GM21717 (cell line): ENCODE measurements around the gene RGS19.

Source experiments
- ATAC-seq: cut with Tn5 transposase; IDR thresholded peaks from one replicate; pipeline ENCODE4 v1.9.1; 2021; ENCODE audit warnings: mild to moderate bottlenecking, moderate library complexity; ENCODE audit not compliant: unreplicated experiment

RGS19 gene

GRCh38 chr20:64037498-64038213, 41.7 kb downstream of the RGS19 start:
- ATAC-seq = no peak

GRCh38 chr20:64037199-64037497, 42.2 kb downstream of the RGS19 start:
- no peak for ATAC-seq

DNA sequence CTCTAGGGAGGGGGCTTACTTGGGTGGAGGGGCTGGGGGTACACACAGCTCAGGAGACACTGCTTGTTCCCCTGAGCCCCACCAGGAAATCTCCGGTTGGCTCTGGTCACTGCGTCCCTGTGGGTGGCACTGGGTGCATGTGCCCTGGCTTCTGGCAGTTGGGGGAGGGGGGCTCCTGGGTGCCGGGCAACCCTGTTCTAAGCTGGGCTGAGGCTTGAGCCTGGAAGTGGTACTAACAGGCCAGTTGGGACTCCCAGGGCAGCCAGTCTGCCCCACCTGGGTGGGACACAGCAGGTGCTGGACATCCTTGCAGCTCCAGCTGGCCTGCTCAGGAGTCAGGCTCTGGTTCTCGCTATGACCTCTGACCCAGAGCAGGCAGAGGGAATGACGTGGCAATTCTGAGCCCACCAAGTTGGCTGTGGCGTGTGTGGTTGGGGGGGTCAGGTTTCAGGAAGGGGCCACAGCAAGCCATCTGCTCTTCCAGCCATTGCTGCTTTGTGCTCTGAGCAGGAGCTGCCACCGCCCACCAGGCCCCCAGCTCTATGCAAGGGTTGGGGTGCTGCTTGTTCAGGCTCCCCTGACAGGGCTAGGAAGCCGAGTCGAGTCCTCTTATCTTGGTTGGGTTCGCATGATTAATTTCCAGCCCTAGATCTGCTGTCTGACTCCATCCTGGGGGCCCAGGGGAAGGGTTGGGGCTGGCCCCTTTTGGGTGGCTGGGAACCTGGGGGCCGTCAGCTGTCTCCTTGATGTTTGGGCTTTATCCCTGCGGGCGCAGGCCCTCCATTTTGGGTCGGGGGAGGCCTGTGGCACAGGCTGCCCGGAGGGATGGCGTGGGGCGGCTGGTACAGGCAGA, 42.7 kb downstream of the RGS19 start:
- no peak for ATAC-seq

GRCh38 chr20:64035933-64036345, 43.4 kb downstream of the RGS19 start, which contains the start of gene C20orf204:
TSS of gene C20orf204 (plus strand) at chr20:64036182. CDS start at chr20:64036324, 142 bp downstream.
- ATAC-seq = no peak

DNA sequence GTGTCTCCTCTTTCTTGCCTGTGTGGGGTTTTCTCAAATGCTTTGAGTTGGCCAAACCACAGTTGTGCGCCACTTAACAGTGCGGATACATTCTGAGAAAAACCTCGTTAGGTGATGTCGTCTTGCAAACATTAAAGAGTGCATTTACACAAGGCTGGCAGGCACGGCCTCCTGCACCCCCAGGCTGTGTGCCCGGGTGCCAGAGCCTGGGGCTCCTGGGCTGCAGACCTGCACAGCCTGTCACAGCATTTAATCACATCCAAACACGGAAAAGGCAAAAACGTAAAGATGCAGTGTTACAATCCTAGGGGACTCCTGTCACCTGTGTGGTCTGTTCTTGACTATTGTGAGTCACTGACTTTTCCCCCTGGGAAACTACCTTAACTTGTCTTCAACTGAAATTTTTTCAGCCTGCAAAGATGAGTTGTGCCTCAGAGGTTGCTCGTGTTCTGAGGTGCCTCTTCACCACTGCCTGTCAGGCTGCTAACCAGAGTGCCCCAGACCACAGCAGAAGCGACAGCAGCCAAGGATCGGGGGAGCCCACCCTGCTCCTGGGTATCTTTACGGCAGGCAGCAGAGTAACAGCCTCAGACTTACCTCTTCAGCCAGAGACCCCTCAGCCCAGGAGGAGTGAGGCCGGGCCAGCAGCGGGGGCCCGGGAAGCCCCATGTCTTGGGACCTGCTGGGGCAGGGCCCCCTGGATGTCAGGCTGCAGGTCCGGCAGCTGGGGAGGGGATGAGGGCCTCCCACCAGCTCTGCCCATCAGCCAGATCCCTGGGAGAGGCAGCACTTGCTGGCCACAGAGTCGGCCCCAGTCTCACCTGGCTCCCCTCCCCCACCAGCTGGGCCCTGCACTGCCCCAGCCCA, 44.0 kb downstream of the RGS19 start:
- ATAC-seq = no peak

DNA sequence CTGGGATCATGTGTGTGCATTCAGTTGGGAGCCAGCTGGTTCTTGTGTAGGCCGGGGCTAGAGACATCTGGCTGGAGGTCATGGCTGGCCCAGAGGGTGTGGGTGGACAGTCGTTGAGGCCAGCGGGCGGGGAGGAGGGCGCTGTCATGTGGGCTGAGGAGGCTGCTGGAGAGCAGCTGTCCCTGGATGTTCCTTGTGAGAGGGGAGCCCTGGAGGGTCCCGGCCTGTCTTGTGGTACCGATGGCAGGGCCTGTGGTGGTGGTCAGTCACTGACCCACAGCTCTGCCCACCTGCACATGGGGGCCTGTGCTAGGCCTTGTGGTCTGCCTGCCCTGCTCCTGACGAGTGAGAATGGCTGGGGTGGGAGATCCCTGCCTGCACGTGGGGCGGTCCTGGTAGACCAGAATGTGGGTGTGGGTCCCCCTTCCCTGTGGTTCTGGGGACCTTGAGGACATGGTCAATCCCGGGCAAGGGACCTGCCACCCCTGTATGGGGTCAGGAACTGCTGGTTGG, 45.3 kb downstream of the RGS19 start:
- no peak for ATAC-seq

DNA sequence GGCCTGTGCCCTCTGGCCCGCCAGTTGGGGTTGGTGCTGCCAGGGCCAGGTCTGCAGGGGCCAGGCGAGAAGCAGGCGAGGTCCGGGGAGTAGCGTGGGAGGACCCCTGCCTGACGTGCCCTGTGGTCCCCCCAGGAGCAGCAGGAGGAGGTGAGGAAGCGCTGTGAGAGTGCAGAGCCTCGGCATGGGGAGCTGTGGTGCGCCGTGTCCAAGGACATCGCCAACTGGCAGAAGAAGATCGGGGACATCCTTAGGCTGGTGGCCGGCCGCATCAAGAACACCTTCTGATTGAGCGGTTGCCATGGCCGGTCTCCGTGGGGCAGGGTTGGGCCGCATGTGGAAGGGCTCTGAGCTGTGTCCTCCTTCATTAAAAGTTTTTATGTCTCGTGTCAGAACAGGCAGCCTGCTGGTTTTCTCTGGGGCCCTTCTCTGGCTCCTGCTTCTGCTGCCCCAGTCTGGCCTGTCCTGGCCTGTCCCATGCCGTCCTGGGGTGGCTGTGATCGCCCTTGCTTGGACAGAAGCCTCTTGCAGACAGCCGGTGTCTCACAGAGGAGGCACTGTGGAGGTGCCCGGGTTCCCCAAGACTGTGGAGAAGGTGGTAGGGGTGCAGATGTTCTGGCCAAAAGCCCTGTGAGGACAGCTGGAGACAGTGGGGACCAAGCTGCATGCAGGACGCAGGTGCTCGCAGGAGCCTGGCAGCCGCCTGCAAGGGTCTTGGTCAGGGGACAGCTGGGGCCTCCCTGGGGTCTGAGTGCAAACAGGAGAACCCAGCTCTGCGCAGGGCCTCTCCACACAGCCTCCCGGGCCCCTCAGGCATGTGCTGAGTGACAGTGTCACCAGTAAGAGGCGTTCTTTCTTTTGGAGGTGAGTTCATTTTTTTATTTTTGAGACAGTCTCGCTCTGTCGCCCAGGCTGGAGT, 46.4 kb downstream of the RGS19 start:
- ATAC-seq = no peak

DNA sequence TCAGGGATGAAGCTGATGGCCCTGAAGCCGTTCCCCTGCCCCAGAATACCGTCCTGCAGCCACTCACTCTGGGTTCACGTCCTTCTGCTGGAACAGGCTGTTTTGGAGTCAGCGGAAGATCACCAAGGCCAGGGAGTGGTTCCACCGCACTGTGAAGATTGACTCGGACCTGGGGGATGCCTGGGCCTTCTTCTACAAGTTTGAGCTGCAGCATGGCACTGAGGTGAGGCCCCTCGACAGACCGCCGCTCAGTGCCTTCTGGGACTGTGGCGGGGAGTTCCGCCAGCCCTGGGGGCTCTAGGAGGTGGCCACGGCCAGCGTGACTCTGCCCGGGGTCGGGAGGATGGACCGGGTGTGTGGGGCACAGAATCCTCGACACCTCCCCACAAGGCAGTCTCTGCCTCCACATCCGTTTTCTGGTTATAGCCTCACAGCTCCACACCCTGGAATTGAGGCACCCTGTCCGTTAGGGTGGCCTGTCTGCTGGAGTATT, 47.5 kb downstream of the RGS19 start:
- ATAC-seq = no peak

DNA sequence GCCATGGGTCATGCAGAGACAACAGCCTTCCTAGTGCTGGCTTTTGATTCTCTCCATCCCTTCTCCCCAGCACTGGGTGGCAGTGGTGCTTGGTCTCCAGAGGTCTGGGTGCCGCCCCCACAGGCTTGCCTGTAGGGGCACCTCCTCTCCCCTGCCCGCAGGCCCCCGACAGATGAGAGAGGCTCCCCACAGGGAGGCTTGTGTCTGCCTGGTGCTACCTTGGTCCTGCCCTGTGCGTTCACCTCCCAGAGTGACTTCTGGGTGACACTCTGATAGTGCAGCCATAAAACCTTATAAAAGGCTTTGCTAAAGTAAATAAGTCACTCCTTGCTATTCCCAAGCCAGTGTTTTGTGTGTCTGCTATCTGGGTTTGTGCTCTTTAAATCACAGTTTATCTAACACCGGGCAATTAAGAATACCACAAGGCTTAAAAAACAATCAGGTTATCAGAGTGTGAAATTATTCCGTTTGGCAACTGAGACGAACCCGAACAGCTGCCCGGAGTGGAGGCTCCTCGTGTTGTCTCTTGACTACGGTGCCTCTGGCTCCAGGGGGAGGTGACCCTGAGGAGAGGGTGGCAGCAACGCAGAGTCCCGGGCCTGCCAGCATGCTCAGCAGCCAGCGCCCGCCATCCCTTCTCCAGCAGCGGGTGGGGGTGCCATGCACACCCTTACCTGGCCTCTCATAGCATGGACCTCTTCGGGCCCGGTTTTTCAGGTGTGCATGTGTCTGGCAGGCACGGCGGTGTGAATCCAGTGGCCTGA, 48.8 kb downstream of the RGS19 start:
- ATAC-seq = no peak

DNA sequence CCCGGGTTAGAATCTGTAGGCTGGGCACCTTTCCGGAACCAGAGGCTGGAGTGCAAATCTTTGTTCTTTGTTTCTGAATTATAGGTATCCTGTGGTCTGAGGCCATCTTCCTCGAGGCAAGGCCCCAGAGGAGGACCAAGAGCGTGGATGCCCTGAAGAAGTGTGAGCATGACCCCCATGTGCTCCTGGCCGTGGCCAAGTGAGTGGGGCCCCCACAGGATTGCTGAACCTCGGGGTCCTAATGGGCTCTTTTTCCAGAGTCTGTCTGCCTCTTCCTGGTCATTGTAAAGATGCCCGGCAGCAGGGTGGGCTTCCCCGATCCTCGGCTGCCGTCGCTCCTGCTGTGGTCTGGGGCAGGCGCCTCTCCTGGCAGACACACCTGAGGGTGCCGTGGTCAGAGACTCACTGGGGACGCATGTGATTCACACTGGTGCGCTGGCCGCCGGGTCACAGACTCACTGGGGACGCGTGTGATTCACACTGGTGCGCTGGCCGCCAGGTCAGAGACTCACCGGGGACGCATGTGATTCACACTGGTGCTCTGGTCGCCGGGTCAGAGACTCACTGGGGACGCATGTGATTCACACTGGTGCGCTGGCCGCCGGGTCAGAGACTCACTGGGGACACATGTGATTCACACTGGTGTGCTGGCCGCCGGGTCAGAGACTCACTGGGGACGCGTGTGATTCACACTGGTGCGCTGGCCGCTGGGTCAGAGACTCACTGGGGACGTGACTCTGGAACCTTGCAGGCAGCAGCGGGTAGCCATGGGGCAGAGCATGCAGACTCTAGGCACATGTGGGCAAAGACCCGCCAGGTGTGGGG, 49.8 kb downstream of the RGS19 start:
- no peak for ATAC-seq

- ATAC-seq = no peak
Measured at GRCh38 chr20:64027981-64028685, 51.2 kb downstream of the RGS19 start.

GRCh38 chr20:64025826-64026412, 53.4 kb downstream of the RGS19 start:
- ATAC-seq = no peak

GRCh38 chr20:64025101-64025825, 54.1 kb downstream of the RGS19 start:
- no peak for ATAC-seq

DNA sequence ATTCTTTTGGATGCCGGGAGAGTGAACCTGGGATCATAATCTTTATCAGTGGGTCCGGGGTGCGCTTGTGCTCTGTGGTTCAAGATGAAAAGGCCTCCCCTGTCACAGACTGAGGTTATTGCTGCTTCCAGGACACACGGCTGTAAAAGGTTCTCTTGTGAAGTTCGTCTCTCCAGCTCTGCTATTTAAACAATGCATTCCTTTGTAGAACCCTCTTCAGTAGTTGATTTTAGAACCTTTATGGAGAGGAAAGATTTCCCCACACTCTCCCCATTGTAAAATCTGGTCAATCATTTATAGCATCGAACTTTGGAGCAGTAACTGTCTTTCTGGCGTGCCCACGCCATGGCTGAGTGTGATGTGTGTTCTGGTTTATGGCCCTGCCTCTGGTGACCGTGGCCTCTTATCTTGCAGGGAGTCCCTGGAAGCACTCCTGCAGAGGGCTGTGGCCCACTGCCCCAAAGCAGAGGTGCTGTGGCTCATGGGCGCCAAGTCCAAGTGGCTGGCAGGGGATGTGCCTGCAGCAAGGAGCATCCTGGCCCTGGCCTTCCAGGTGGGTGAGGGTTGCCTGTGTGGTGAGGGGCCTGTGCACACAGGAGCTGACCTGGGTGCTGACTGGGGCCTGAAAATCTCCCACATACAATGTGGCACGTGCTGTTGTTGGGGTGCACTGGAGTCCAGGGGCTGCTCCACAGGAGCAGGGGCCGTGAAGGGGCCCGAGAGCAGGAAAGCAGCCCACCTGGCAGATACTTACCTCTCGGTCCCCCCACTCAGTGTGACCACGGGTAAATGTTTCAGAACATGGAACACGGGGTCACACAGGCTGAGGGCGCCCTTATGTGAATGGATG, 55.0 kb downstream of the RGS19 start:
- ATAC-seq = no peak

DNA sequence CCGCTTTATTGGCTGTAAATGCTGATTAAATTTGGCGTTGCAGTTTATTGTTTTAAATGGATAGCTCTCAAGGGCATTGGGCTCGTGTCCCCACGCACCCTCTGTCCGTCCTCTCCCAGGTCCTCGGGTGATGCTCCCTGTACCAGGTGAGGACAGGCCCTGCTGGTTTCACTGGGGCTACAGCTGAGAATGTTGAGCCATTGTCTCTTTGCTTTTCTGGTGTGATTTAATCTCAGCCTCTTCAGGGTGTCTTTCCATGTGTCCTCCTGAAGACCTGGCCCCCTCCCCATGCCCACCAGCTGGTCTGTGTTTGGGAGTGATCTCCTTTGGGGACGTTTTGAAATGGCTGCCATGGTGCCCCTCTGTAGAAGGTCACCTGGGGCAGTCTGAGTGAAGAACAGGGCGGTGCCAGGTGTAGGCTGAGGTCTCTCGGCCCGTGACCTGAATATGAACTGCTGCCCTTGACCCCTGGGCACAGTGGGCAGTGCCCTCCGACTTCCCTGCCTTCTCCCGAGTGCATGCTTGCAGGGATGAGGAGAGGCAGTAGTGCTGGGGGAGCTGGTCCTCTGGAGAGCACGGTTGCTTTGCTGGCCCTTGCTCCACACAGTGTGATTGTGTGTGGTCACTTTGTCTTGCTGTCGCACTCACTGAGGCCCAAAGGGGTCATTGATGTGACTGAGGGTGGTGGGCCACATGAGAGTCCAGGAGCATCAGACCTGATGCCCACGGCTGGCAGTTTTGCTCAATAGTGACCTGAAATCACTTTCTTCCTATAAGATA, 55.8 kb downstream of the RGS19 start:
- ATAC-seq = no peak
